OCI-LY3 (cell line): Measurements from ENCODE around the gene MFAP5.

ENCODE experiments used
- H2AFZ ChIP-seq: fragments of 200-600, 300-600 bp; shearing (Covaris generic); 2 replicates; pipeline ENCODE4 v1.6.0; 2014; ENCODE audit warnings: antibody characterized with exemption, low read depth, low read length
- H3K27ac ChIP-seq: fragments of 200-600, 300-600 bp; sonication (generic); 2 replicates; pipeline ENCODE4 v1.5.1; 2014; ENCODE audit warnings: mild to moderate bottlenecking, low read length, moderate library complexity, mixed read lengths
- H3K27me3 ChIP-seq: fragments of 200-600, 300-600 bp; sonication (generic); 2 replicates; pipeline ENCODE4 v1.6.1; 2014; ENCODE audit warnings: low read depth, low read length, mixed read lengths
- H3K36me3 ChIP-seq: fragments of 200-600, 300-600 bp; sonication (generic); replicated peaks from 2 replicates; pipeline ENCODE3; 2014; ENCODE audit warnings: low read depth, low read length, mixed read lengths
- H3K4me1 ChIP-seq: fragments of 300-600, 200-600 bp; sonication (generic); 2 replicates; pipeline ENCODE4 v1.6.1; 2014; ENCODE audit warnings: low read length, mixed read lengths
- H3K4me2 ChIP-seq: fragments of 200-600, 300-600 bp; sonication (generic); 2 replicates; pipeline ENCODE4 v1.6.1; 2014; ENCODE audit warnings: low read length, mixed read lengths
- H3K4me3 ChIP-seq: fragments of 300-600, 200-600 bp; sonication (generic); 2 replicates; pipeline ENCODE4 v1.5.1; 2014; ENCODE audit warnings: antibody characterized with exemption, mild to moderate bottlenecking, low read length, moderate library complexity
- H3K79me2 ChIP-seq: fragments of 300-600, 200-600 bp; shearing (Covaris generic); 2 replicates; pipeline ENCODE4 v1.6.1; 2014; ENCODE audit warnings: mild to moderate bottlenecking, low read length, mixed read lengths
- H3K9ac ChIP-seq: fragments of 300-600, 200-600 bp; shearing (Covaris generic); 2 replicates; pipeline ENCODE4 v1.6.0; 2014; ENCODE audit warnings: mild to moderate bottlenecking, low read length, moderate library complexity
- H3K9me3 ChIP-seq: fragments of 200-600, 300-600 bp; shearing (Covaris generic); 2 replicates; pipeline ENCODE4 v1.6.1; 2014; ENCODE audit warnings: low read length, mixed read lengths; ENCODE audit not compliant: insufficient read depth
- H4K20me1 ChIP-seq: fragments of 200-600, 300-600 bp; sonication (generic); 2 replicates; pipeline ENCODE4 v1.6.1; 2016; ENCODE audit warnings: low read length, mixed read lengths; ENCODE audit not compliant: insufficient read depth
- EZH2phosphoT487 ChIP-seq: fragments of 200-600 bp; shearing (Covaris generic); IDR thresholded peaks from 2 replicates; pipeline ENCODE4 v1.6.1; 2018; ENCODE audit warnings: antibody characterized with exemption, mixed run types, low read depth
- TF ChIP-seq, protein P1 (sequence below): fragments of 200-600, 300-600 bp; sonication (generic); IDR thresholded peaks from 2 replicates; pipeline ENCODE4 v1.5.1; 2014; ENCODE audit warnings: antibody characterized with exemption, low read length, low read depth

Gene MFAP5

GRCh38 chr12:8662593-8662992 lies at the start of gene MFAP5:
Gene MFAP5, minus strand, starts transcription at chr12:8662826. Its CDS starts 722 bp downstream, at chr12:8662104.
- Histone ChIP-seq H3K4me3 (no peak within 1 kb of the TSS), H3K27ac (no peak within 1 kb of the TSS), H4K20me1 (no peaks in the 10 kb centered on the region), H3K79me2 (no peaks in the 10 kb centered on the region), H3K4me1 (peaks cover 9% of the 10 kb centered on the region), H3K27me3 (0 out of 2 replicates have a peak, but pooled peaks cover 2% of the 10 kb centered on the region), H2AFZ (no peak within 1 kb of the TSS), H3K9me3 (no peaks in the 10 kb centered on the region), H3K36me3 (no peaks in the 10 kb centered on the region), H3K9ac (no peak within 1 kb of the TSS), H3K4me2 (no peak within 1 kb of the TSS)
- no peak for TF ChIP-seq EZH2phosphoT487
- TF ChIP-seq, protein P1, sequence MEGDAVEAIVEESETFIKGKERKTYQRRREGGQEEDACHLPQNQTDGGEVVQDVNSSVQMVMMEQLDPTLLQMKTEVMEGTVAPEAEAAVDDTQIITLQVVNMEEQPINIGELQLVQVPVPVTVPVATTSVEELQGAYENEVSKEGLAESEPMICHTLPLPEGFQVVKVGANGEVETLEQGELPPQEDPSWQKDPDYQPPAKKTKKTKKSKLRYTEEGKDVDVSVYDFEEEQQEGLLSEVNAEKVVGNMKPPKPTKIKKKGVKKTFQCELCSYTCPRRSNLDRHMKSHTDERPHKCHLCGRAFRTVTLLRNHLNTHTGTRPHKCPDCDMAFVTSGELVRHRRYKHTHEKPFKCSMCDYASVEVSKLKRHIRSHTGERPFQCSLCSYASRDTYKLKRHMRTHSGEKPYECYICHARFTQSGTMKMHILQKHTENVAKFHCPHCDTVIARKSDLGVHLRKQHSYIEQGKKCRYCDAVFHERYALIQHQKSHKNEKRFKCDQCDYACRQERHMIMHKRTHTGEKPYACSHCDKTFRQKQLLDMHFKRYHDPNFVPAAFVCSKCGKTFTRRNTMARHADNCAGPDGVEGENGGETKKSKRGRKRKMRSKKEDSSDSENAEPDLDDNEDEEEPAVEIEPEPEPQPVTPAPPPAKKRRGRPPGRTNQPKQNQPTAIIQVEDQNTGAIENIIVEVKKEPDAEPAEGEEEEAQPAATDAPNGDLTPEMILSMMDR: no peak

GRCh38 chr12:8709124-8709830 lies 46.7 kb upstream of the MFAP5 start:
- H3K4me3 ChIP-seq: no peak overlapping the region
- no peak overlapping the region for H3K9ac ChIP-seq
- no peaks in the 10 kb centered on the region for H3K4me1 ChIP-seq
- no peak overlapping the region for H3K27ac ChIP-seq
- H3K4me2 ChIP-seq: no peak overlapping the region
- H3K27me3 ChIP-seq: no peaks in the 10 kb centered on the region
- no peaks in the 10 kb centered on the region for H3K9me3 ChIP-seq
- H3K36me3 ChIP-seq: no peaks in the 10 kb centered on the region
- no peak overlapping the region for H2AFZ ChIP-seq
- H3K79me2 ChIP-seq: peaks cover 24% of the 10 kb centered on the region
- TF ChIP-seq, protein P1: no peak
- TF ChIP-seq EZH2phosphoT487: no peak
- no peaks in the 10 kb centered on the region for H4K20me1 ChIP-seq

GRCh38 chr12:8702159-8702558 lies 39.5 kb upstream of the MFAP5 start:
- no peaks in the 10 kb centered on the region for H3K9me3 ChIP-seq
- no peak overlapping the region for H3K4me2 ChIP-seq
- H3K4me3 ChIP-seq: no peak overlapping the region
- H3K79me2 ChIP-seq: peaks cover 49% of the 10 kb centered on the region
- H3K27me3 ChIP-seq: no peaks in the 10 kb centered on the region
- peaks cover 17% of the 10 kb centered on the region for H3K36me3 ChIP-seq
- no peak overlapping the region for H3K27ac ChIP-seq
- H3K4me1 ChIP-seq: peaks cover 12% of the 10 kb centered on the region
- 0 out of 2 replicates have a peak, but pooled peaks cover 4% of the 10 kb centered on the region for H4K20me1 ChIP-seq
- TF ChIP-seq EZH2phosphoT487: no peak
- TF ChIP-seq, protein P1: no peak
- H3K9ac ChIP-seq: no peak overlapping the region
- H2AFZ ChIP-seq: no peak overlapping the region

GRCh38 chr12:8701046-8701660 lies 38.5 kb upstream of the MFAP5 start:
- H3K4me3 ChIP-seq: no peak overlapping the region
- H3K9me3 ChIP-seq: no peaks in the 10 kb centered on the region
- H4K20me1 ChIP-seq: 0 out of 2 replicates have a peak, but pooled peaks cover 4% of the 10 kb centered on the region
- TF ChIP-seq, protein P1: no peak
- no peak for TF ChIP-seq EZH2phosphoT487
- no peak overlapping the region for H3K4me2 ChIP-seq
- H3K27ac ChIP-seq: no peak overlapping the region
- H3K79me2 ChIP-seq: peaks cover 46% of the 10 kb centered on the region
- no peak overlapping the region for H3K9ac ChIP-seq
- peaks cover 17% of the 10 kb centered on the region for H3K36me3 ChIP-seq
- peaks cover 8% of the 10 kb centered on the region; the same call in 1 of the 2 replicates for H3K27me3 ChIP-seq
- no peak overlapping the region for H2AFZ ChIP-seq
- H3K4me1 ChIP-seq: peaks cover 19% of the 10 kb centered on the region
